HS-27A (cell line): ENCODE measurements around the gene TEFM.
"Not testable (repeated sequence)": the region's sequence is repeated elsewhere in the genome, so short reads cannot be mapped to it uniquely, and the experiment has no call there.

ENCODE experiments used
- DNase-seq: peaks from one replicate; pipeline ENCODE4 v3.0.0-alpha.2; 2012; ENCODE audit warnings: low read depth, missing footprints

Gene TEFM

GRCh38 chr17:30920683-30921543 is 14.9 kb upstream of the TEFM start:
- no peak for DNase-seq

GRCh38 chr17:30920282-30920681 is 14.2 kb upstream of the TEFM start:
- DNase-seq: no peak

GRCh38 chr17:30917050-30917449 is 11.0 kb upstream of the TEFM start:
- DNase-seq: no peak

- DNase-seq: no peak
These were observed 10.0 kb upstream of the TEFM start for GRCh38 chr17:30915833-30916611.

- DNase-seq: no peak
These were observed 7.9 kb upstream of the TEFM start for GRCh38 chr17:30913955-30914354.

GRCh38 chr17:30910151-30910550 is 4.1 kb upstream of the TEFM start:
- DNase-seq: not testable (repeated sequence)

GRCh38 chr17:30908717-30909420 is 2.8 kb upstream of the TEFM start:
- no peak for DNase-seq

- DNase-seq: no peak
These were observed 317 bp downstream of the TEFM start for GRCh38 chr17:30905742-30906100.

- no peak for DNase-seq
These were observed 8.7 kb downstream of the TEFM start for GRCh38 chr17:30897311-30897710.

- DNase-seq: no peak
These were observed 11.8 kb downstream of the TEFM start for GRCh38 chr17:30894236-30894635.

GRCh38 chr17:30886187-30886586 is 19.9 kb downstream of the TEFM start:
- no peak for DNase-seq

GRCh38 chr17:30869005-30869404 is 37.0 kb downstream of the TEFM start:
- DNase-seq: no peak

GRCh38 chr17:30864636-30865035 is 41.4 kb downstream of the TEFM start:
- DNase-seq: no peak

- DNase-seq: no peak
These were observed 47.3 kb downstream of the TEFM start for GRCh38 chr17:30858556-30859250.

- DNase-seq: no peak
These were observed 51.9 kb downstream of the TEFM start for GRCh38 chr17:30854146-30854545.
